HTR-8/SVneo (cell line): ENCODE results near the gene LVRN.
"Not testable (repeated sequence)": the region's sequence is repeated elsewhere in the genome, so short reads cannot be mapped to it uniquely, and the experiment has no call there.

ENCODE experiments used
- DNase-seq: peaks from one replicate; pipeline ENCODE4 v3.0.0; 2011; ENCODE audit warnings: low spot score, mixed read lengths; ENCODE audit not compliant: insufficient read length
- FAIRE-seq: peaks from 2 replicates; lab custom pipeline; 2011; peaks lifted over from hg19 to GRCh38; lab: Jason Lieb, UNC

Gene LVRN

GRCh38 chr5:115962239-115962564 lies at the start of gene LVRN:
TSS of gene LVRN (plus strand) at chr5:115962475. CDS start at chr5:115962618, 143 bp downstream.
- FAIRE-seq (no peak), DNase-seq (no peak)

GRCh38 chr5:115913623-115914400 lies 48.5 kb upstream of the LVRN start:
- not testable (repeated sequence) for DNase-seq
- FAIRE-seq = peak; percentile 54

- no peak for DNase-seq
- no peak for FAIRE-seq
Measured at GRCh38 chr5:115920171-115920725, 42.0 kb upstream of the LVRN start.

GRCh38 chr5:115928578-115929407 lies 33.5 kb upstream of the LVRN start:
- FAIRE-seq, DNase-seq: not testable (repeated sequence)

GRCh38 chr5:115930171-115930570 lies 32.1 kb upstream of the LVRN start:
- peak; percentile 95 for FAIRE-seq
- DNase-seq = not testable (repeated sequence)

- DNase-seq = no peak
- no peak for FAIRE-seq
Measured at GRCh38 chr5:115930630-115931337, 31.5 kb upstream of the LVRN start.

GRCh38 chr5:115932991-115933390 lies 29.3 kb upstream of the LVRN start:
- DNase-seq = no peak
- FAIRE-seq = no peak

GRCh38 chr5:115934388-115934974 lies 27.8 kb upstream of the LVRN start:
- no peak for FAIRE-seq
- DNase-seq = no peak

GRCh38 chr5:115936031-115936430 lies 26.2 kb upstream of the LVRN start:
- no peak for FAIRE-seq
- no peak for DNase-seq

- FAIRE-seq (no peak), DNase-seq (no peak)
Measured at GRCh38 chr5:115939059-115939458, 23.2 kb upstream of the LVRN start.

- DNase-seq = no peak
- no peak for FAIRE-seq
Measured at GRCh38 chr5:115940080-115940810, 22.0 kb upstream of the LVRN start.

GRCh38 chr5:115941051-115941675 lies 21.1 kb upstream of the LVRN start:
- DNase-seq (peak; percentile 84), FAIRE-seq (peak; percentile 51)

- no peak for DNase-seq
- no peak for FAIRE-seq
Measured at GRCh38 chr5:115944501-115944900, 17.8 kb upstream of the LVRN start.

- DNase-seq (no peak), FAIRE-seq (no peak)
Measured at GRCh38 chr5:115946655-115947054, 15.6 kb upstream of the LVRN start.

- DNase-seq = no peak
Measured at GRCh38 chr5:115947260-115947659, 15.0 kb upstream of the LVRN start.

GRCh38 chr5:115948091-115948534 lies 14.2 kb upstream of the LVRN start:
- FAIRE-seq (no peak), DNase-seq (no peak)

More at GRCh38 chr5:115947260-115947659, 15.0 kb upstream of the LVRN start:
- FAIRE-seq = no peak

GRCh38 chr5:115949096-115949495 lies 13.2 kb upstream of the LVRN start:
- no peak for FAIRE-seq

GRCh38 chr5:115952588-115952987 lies 9.7 kb upstream of the LVRN start:
- FAIRE-seq (no peak), DNase-seq (no peak)

More at GRCh38 chr5:115949096-115949495, 13.2 kb upstream of the LVRN start:
- no peak for DNase-seq

- FAIRE-seq = no peak
Measured at GRCh38 chr5:115954144-115954543, 8.1 kb upstream of the LVRN start.

More at GRCh38 chr5:115954144-115954543, 8.1 kb upstream of the LVRN start:
- DNase-seq = no peak
